ENCODE data around the gene PRKAR2B.
"Not testable (repeated sequence)": the region's sequence is repeated elsewhere in the genome, so short reads cannot be mapped to it uniquely, and the experiment has no call there.

Gene PRKAR2B

GRCh38 chr7:107151538-107151937, 107.0 kb downstream of the PRKAR2B start:
- H3K36me3 Mint-ChIP-seq (ENCODE audit: low read depth) = no peaks in the 10 kb centered on the region
- H3K4me1 Mint-ChIP-seq (ENCODE audit: low read depth) = peaks cover 2% of the 10 kb centered on the region
- peaks cover 4% of the 10 kb centered on the region for H3K27me3 Mint-ChIP-seq (ENCODE audit: low read depth)
- H3K9me3 Mint-ChIP-seq = no peaks in the 10 kb centered on the region
- H3K27ac Mint-ChIP-seq = no peak overlapping the region
- no peak overlapping the region for H3K4me3 Mint-ChIP-seq

- peaks cover 7% of the 10 kb centered on the region for H3K27me3 Mint-ChIP-seq (ENCODE audit: low read depth)
- no peaks in the 10 kb centered on the region for H3K36me3 Mint-ChIP-seq (ENCODE audit: low read depth)
- H3K4me3 Mint-ChIP-seq = no peak overlapping the region
- no peaks in the 10 kb centered on the region for H3K9me3 Mint-ChIP-seq
- no peak overlapping the region for H3K27ac Mint-ChIP-seq
- peaks cover 2% of the 10 kb centered on the region for H3K4me1 Mint-ChIP-seq (ENCODE audit: low read depth)
Measured at GRCh38 chr7:107152011-107152410, 107.5 kb downstream of the PRKAR2B start.

DNA sequence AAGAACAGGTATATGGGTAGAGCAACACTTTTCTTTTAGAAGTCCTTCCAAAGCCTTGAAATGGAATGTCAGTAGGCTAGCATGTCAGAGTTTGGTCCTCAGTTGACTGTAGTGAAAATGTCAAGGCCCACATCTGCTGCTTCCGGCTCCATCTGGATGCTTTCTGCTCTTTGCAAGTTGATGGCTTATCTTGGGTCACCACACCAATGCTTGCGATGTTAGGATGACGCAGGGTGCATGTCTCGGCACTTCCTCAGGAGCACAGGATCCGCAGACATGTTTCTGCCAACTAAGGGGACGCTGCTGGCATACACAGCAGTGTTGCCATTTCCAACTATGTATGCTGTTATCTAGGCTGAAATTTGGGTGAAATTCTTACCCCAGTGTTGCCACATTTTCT, 110.3 kb downstream of the PRKAR2B start:
- Mint-ChIP-seq H3K27me3 (ENCODE audit: low read depth) (peaks cover 17% of the 10 kb centered on the region), H3K4me1 (ENCODE audit: low read depth) (peaks cover 2% of the 10 kb centered on the region), H3K4me3 (no peak overlapping the region), H3K9me3 (no peaks in the 10 kb centered on the region), H3K36me3 (ENCODE audit: low read depth) (no peaks in the 10 kb centered on the region), H3K27ac (no peak overlapping the region)

GRCh38 chr7:107155726-107156125, 111.2 kb downstream of the PRKAR2B start:
- H3K4me1 Mint-ChIP-seq (ENCODE audit: low read depth); H3K9me3 Mint-ChIP-seq; H3K36me3 Mint-ChIP-seq (ENCODE audit: low read depth); H3K27ac Mint-ChIP-seq; H3K4me3 Mint-ChIP-seq: not testable (repeated sequence)
- peaks cover 17% of the 10 kb centered on the region for H3K27me3 Mint-ChIP-seq (ENCODE audit: low read depth)

DNA sequence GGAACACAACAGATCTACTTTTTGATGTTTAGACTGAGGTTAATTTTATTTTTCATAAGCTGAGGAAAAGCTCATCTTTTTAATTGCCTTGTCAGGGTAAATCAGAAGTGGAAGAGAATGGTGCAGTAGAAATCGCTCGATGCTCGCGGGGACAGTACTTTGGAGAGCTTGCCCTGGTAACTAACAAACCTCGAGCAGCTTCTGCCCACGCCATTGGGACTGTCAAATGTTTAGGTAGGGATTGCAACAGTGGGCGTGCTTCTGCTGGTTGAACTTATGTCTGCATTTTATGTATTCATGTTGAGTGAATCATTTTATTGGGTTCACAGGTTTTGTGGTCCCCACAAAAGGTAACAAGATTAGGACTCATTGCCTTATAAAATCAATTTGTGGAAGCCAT, 112.6 kb downstream of the PRKAR2B start:
- Mint-ChIP-seq H3K4me3 (no peak overlapping the region), H3K27me3 (ENCODE audit: low read depth) (peaks cover 17% of the 10 kb centered on the region), H3K4me1 (ENCODE audit: low read depth) (no peaks in the 10 kb centered on the region), H3K27ac (no peak overlapping the region), H3K9me3 (no peaks in the 10 kb centered on the region), H3K36me3 (ENCODE audit: low read depth) (no peaks in the 10 kb centered on the region)

DNA sequence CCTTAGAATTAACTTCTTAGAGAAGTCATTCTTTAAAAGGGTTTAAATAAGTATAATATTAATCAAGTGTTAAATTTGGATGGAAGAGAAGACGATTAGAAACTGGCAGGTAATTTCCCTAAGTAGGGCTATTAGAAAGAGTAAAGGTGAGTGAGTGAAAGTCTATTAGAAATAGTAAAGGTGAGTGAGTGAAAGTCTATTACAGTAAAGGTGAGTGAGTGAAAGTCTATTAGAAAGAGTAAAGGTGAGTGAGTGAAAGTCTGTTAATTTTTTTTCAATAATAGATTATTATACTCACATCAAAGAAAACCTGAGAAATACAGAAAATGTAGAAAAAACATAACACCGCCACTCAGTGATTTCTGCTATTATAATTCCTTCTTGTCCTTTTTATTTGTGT, 113.5 kb downstream of the PRKAR2B start:
- Mint-ChIP-seq H3K27me3 (ENCODE audit: low read depth) (peaks cover 17% of the 10 kb centered on the region), H3K36me3 (ENCODE audit: low read depth) (no peaks in the 10 kb centered on the region), H3K27ac (no peak overlapping the region), H3K9me3 (no peaks in the 10 kb centered on the region), H3K4me1 (ENCODE audit: low read depth) (no peaks in the 10 kb centered on the region), H3K4me3 (no peak overlapping the region)

DNA sequence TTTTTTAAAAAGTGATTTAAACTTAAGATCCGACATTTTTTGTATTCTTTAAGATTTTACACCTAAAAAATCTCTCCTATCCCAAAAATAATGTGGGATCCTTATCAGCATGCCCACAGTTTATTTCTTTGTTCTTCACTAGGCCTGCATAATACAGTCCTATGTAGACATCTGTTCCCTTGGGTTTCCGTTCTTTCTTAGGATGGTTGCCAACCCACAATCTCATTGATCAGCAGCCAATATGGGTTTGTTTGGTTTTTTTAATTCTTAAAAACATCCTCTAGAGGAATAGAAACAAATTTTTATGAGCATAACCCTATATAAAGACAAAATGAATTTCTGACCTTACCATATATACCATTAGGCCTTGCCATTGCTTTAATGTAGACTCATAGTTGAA, 115.9 kb downstream of the PRKAR2B start:
- no peaks in the 10 kb centered on the region for H3K4me1 Mint-ChIP-seq (ENCODE audit: low read depth)
- no peak overlapping the region for H3K4me3 Mint-ChIP-seq
- H3K27me3 Mint-ChIP-seq (ENCODE audit: low read depth) = peaks cover 27% of the 10 kb centered on the region
- H3K9me3 Mint-ChIP-seq = no peaks in the 10 kb centered on the region
- H3K36me3 Mint-ChIP-seq (ENCODE audit: low read depth) = no peaks in the 10 kb centered on the region
- H3K27ac Mint-ChIP-seq = no peak overlapping the region

DNA sequence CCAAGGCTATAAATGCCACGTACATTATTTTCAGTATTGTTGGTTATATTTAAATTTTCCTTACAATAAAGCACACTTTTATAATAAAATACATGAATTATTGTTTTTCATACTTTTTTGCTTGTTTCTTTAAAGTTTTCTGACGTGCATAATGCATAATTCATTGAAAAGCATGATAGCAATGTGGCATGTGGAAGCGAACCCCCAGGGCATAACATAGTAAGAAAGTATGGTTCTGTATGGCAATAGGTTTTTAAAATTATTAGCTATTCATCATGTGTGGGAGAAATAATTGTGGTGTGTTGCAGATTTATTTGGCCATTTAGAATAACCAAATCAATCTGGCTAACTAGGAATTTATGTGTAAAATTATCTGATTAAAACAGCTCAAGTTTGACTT, 116.9 kb downstream of the PRKAR2B start:
- Mint-ChIP-seq H3K27me3 (ENCODE audit: low read depth) (peaks cover 37% of the 10 kb centered on the region), H3K9me3 (no peaks in the 10 kb centered on the region), H3K4me1 (ENCODE audit: low read depth) (peaks cover 4% of the 10 kb centered on the region), H3K36me3 (ENCODE audit: low read depth) (no peaks in the 10 kb centered on the region), H3K4me3 (no peak overlapping the region), H3K27ac (no peak overlapping the region)

GRCh38 chr7:107162475-107162874, 118.0 kb downstream of the PRKAR2B start:
- peaks cover 8% of the 10 kb centered on the region for H3K4me1 Mint-ChIP-seq (ENCODE audit: low read depth)
- no peak overlapping the region for H3K27ac Mint-ChIP-seq
- H3K27me3 Mint-ChIP-seq (ENCODE audit: low read depth) = peaks cover 32% of the 10 kb centered on the region
- no peaks in the 10 kb centered on the region for H3K36me3 Mint-ChIP-seq (ENCODE audit: low read depth)
- no peak overlapping the region for H3K4me3 Mint-ChIP-seq
- no peaks in the 10 kb centered on the region for H3K9me3 Mint-ChIP-seq

GRCh38 chr7:107164092-107164491, 119.6 kb downstream of the PRKAR2B start:
- H3K36me3 Mint-ChIP-seq (ENCODE audit: low read depth) = peaks cover 2% of the 10 kb centered on the region
- H3K27ac Mint-ChIP-seq = no peak overlapping the region
- H3K27me3 Mint-ChIP-seq (ENCODE audit: low read depth) = peaks cover 25% of the 10 kb centered on the region
- no peak overlapping the region for H3K4me3 Mint-ChIP-seq
- no peaks in the 10 kb centered on the region for H3K9me3 Mint-ChIP-seq
- peaks cover 11% of the 10 kb centered on the region for H3K4me1 Mint-ChIP-seq (ENCODE audit: low read depth)

DNA sequence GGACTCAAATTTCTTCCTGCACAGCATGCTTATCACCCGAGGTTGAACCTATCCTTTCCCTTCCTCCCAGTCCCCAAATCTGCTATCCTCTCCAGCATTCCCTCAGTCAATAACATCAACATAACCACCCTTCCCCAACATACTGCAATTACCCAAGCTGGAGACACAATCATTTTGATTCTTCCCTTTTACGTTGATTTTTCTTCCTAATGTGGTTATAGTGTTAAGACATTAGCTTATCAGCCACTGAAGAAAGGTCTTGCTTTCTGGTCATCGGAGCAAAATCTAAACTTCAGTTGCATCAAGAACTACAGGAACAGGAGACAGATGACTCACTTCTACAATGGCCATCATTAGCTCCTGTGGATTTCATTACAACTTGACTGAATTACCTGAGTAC, 120.8 kb downstream of the PRKAR2B start:
- H3K9me3 Mint-ChIP-seq = no peaks in the 10 kb centered on the region
- no peak overlapping the region for H3K4me3 Mint-ChIP-seq
- H3K27ac Mint-ChIP-seq = no peak overlapping the region
- peaks cover 2% of the 10 kb centered on the region for H3K36me3 Mint-ChIP-seq (ENCODE audit: low read depth)
- peaks cover 25% of the 10 kb centered on the region for H3K27me3 Mint-ChIP-seq (ENCODE audit: low read depth)
- peaks cover 15% of the 10 kb centered on the region for H3K4me1 Mint-ChIP-seq (ENCODE audit: low read depth)

DNA sequence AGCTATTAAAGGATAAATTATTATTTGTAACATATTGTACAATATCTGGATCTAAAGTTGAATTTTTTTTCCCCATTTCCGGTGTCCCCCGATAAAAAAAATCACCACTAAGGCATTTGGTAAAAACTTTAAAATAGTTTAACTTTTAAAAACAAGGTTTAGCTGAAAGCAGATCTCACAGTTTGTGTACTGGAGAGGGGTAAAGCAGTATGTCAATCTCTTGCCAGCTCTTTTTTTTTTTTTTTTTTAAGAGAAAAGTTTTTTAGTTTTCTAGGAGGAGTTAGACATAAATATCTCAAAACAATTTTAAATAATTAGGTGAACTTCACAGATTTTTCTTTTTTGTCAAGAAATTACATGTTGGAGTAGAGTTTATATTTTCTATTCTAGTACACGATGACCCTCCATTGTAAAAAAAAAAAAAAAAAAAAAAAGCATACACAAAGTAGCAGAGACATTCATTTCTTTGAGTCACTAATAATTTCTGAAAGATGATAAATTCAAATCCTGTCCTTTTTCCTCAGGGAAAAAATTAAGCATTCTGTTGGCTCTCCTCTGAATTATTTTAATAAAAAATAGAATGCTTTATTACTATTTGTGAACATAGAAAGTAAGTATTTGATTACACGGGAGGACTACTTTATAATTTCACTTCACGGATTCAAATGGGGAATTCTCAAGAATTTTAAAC, 122.4 kb downstream of the PRKAR2B start:
- H3K4me1 Mint-ChIP-seq (ENCODE audit: low read depth) = peaks cover 18% of the 10 kb centered on the region
- peaks cover 25% of the 10 kb centered on the region for H3K27me3 Mint-ChIP-seq (ENCODE audit: low read depth)
- peak overlapping the region; percentile 98 for H3K4me3 Mint-ChIP-seq
- peak overlapping the region; percentile 99 for H3K27ac Mint-ChIP-seq
- H3K36me3 Mint-ChIP-seq (ENCODE audit: low read depth) = peaks cover 2% of the 10 kb centered on the region
- no peaks in the 10 kb centered on the region for H3K9me3 Mint-ChIP-seq

- H3K4me1 Mint-ChIP-seq (ENCODE audit: low read depth) = peaks cover 21% of the 10 kb centered on the region
- H3K27ac Mint-ChIP-seq = peak overlapping the region; percentile 99
- peaks cover 2% of the 10 kb centered on the region for H3K36me3 Mint-ChIP-seq (ENCODE audit: low read depth)
- no peaks in the 10 kb centered on the region for H3K9me3 Mint-ChIP-seq
- peak overlapping the region; percentile 98 for H3K4me3 Mint-ChIP-seq
- peaks cover 25% of the 10 kb centered on the region for H3K27me3 Mint-ChIP-seq (ENCODE audit: low read depth)
Measured at GRCh38 chr7:107167483-107168232, 123.2 kb downstream of the PRKAR2B start.

- peaks cover 2% of the 10 kb centered on the region for H3K36me3 Mint-ChIP-seq (ENCODE audit: low read depth)
- H3K4me1 Mint-ChIP-seq (ENCODE audit: low read depth) = peaks cover 29% of the 10 kb centered on the region
- no peaks in the 10 kb centered on the region for H3K9me3 Mint-ChIP-seq
- peaks cover 25% of the 10 kb centered on the region for H3K27me3 Mint-ChIP-seq (ENCODE audit: low read depth)
- H3K27ac Mint-ChIP-seq = peak within 1 kb of the TSS; percentile 99
- H3K4me3 Mint-ChIP-seq = peak within 1 kb of the TSS; percentile 98
Measured at GRCh38 chr7:107168233-107169119, 124.0 kb downstream of the PRKAR2B start, which contains the start of gene HBP1. Gene HBP1 (plus strand): TSS chr7:107169003. CDS start chr7:107179894, 10,891 bp downstream.

Measured in T-helper 1 cell treated with Interleukin-12 subunit alpha and Interleukin-12 subunit beta and Interleukin-4 antibody, amounts not matched to agents 30 μg/mL and 1 μg/mL, for 36 hours (primary cell).